Stimulated activated CD8-positive, alpha-beta memory T cell treated with anti-CD3 and anti-CD28 coated beads, Interleukin-12 subunit alpha, Interleukin-12 subunit beta, amount 100 ng/mL, for 1 hour (primary cell): Measurements from ENCODE around the gene MYO10.
"Not testable (repeated sequence)": the region's sequence is repeated elsewhere in the genome, so short reads cannot be mapped to it uniquely, and the experiment has no call there.

Experiments used
- DNase-seq: peaks from one replicate; pipeline ENCODE4 v3.0.0-alpha.2; 2020; ENCODE audit warnings: low read depth

MYO10 gene

GRCh38 chr5:16740811-16741392, 195.2 kb downstream of the MYO10 start:
- no peak for DNase-seq

- no peak for DNase-seq
Measured at GRCh38 chr5:16740066-16740810, 195.8 kb downstream of the MYO10 start.

GRCh38 chr5:16738393-16738792, 197.7 kb downstream of the MYO10 start:
- DNase-seq, result not testable (repeated sequence)

GRCh38 chr5:16737620-16738364, 198.3 kb downstream of the MYO10 start:
- DNase-seq, result no peak

- no peak for DNase-seq
Measured at GRCh38 chr5:16737209-16737608, 198.9 kb downstream of the MYO10 start.

- no peak for DNase-seq
Measured at GRCh38 chr5:16736158-16736995, 199.7 kb downstream of the MYO10 start.

GRCh38 chr5:16735101-16736060, 200.7 kb downstream of the MYO10 start:
- no peak for DNase-seq

- no peak for DNase-seq
Measured at GRCh38 chr5:16733331-16734006, 202.6 kb downstream of the MYO10 start.

GRCh38 chr5:16732356-16732755, 203.7 kb downstream of the MYO10 start:
- DNase-seq, result no peak

GRCh38 chr5:16727755-16728325, 208.2 kb downstream of the MYO10 start:
- no peak for DNase-seq

- no peak for DNase-seq
Measured at GRCh38 chr5:16726538-16726946, 209.5 kb downstream of the MYO10 start.

GRCh38 chr5:16725575-16725974, 210.5 kb downstream of the MYO10 start:
- DNase-seq, result no peak

GRCh38 chr5:16723821-16724220, 212.3 kb downstream of the MYO10 start:
- no peak for DNase-seq

- DNase-seq, result no peak
Measured at GRCh38 chr5:16722097-16722495, 214.0 kb downstream of the MYO10 start.

- no peak for DNase-seq
Measured at GRCh38 chr5:16721151-16722096, 214.7 kb downstream of the MYO10 start.

GRCh38 chr5:16718036-16718435, 218.1 kb downstream of the MYO10 start:
- DNase-seq, result not testable (repeated sequence)

GRCh38 chr5:16713386-16713928, 222.6 kb downstream of the MYO10 start:
- no peak for DNase-seq

GRCh38 chr5:16712620-16713019, 223.5 kb downstream of the MYO10 start:
- DNase-seq, result no peak

- DNase-seq, result no peak
Measured at GRCh38 chr5:16712178-16712577, 223.9 kb downstream of the MYO10 start.
